K562 (cell line): ENCODE results near the gene TRPV5. TPM values are rescaled to one million over a fixed set of nuclear protein-coding genes. Genes with fewer than 3 reads are reported as not detected.

Experiments
- ATAC-seq: fragments of 200-7000 bp; cut with Tn5 transposase; 3 replicates; pipeline ENCODE4 v1.9.1; 2020; ENCODE audit warnings: moderate library complexity
- BruUV-seq: library from RNA; stranded (reverse); fragments of 400-500 nt; replicated peaks from 2 replicates; lab custom pipeline; 2021; lab: Mats Ljungman, UMichigan
- CTCF ChIA-PET: fragments of 300-600 bp; formaldehyde crosslinking; extraction: SDS; loops from one replicate; lab custom pipeline; 2021; ENCODE audit warnings: low intra/inter-chr PET ratio; lab: Yijun Ruan, JAX
- POLR2A ChIA-PET: fragments of 300-600, 350-650 bp; sonication (Branson Sonifier 250); formaldehyde crosslinking; extraction: SDS; loops from one replicate; lab custom pipeline; 2021; ENCODE audit warnings: antibody characterized with exemption, inconsistent platforms; lab: Yijun Ruan, JAX
- DNase-seq, 4 experiments: peaks; one replicate each; pipeline versions ENCODE4 v3.0.0 to v3.0.0-alpha.2; 2011 to 2018; ENCODE audit warnings: low spot score in 3 of 4, mixed read lengths in 3 of 4; ENCODE audit errors: extremely low read depth in 1 of 4
- FAIRE-seq: peaks from 2 replicates; lab custom pipeline; 2011; peaks lifted over from hg19 to GRCh38; lab: Jason Lieb, UNC
- H2AFZ ChIP-seq: 2 replicates; pipeline ENCODE4 v1.6.0; 2011; ENCODE audit warnings: low read depth, low read length, control low read depth, inconsistent platforms
- H3K27ac ChIP-seq: fragments of 200-600 bp; 3 replicates; pipeline ENCODE4 v1.8.0; 2011; ENCODE audit warnings: low read depth, mild to moderate bottlenecking, control low read depth, inconsistent platforms, low read length, moderate library complexity, mixed read lengths; ENCODE audit errors: extremely low read depth
- H3K27me3 ChIP-seq, 2 experiments: fragments of 300-600 bp in 1 of 2; 2 replicates in 1 of 2; 3 replicates in 1 of 2; pipeline versions ENCODE4 v1.6.0 to v1.8.0; 2011; ENCODE audit warnings: inconsistent platforms in 2 of 2, low read length in 2 of 2, mild to moderate bottlenecking in 1 of 2, mixed read lengths in 1 of 2, moderate library complexity in 1 of 2; ENCODE audit not compliant: control insufficient read depth in 2 of 2, insufficient read depth in 2 of 2
- H3K36me3 ChIP-seq: fragments of 300-600 bp; 3 replicates; pipeline ENCODE4 v1.8.0; 2011; ENCODE audit warnings: mild to moderate bottlenecking, low read length, inconsistent platforms; ENCODE audit not compliant: control insufficient read depth, insufficient read depth
- H3K4me1 ChIP-seq, 2 experiments: fragments of 200-600 bp in 1 of 2; replicated peaks in 1 of 2; 2 replicates in 1 of 2; 3 replicates in 1 of 2; pipeline versions ENCODE4 v1.5.1 to v1.8.0; 2011; ENCODE audit warnings: inconsistent platforms in 2 of 2, low read length in 2 of 2, mild to moderate bottlenecking in 1 of 2, mixed read lengths in 1 of 2, moderate library complexity in 1 of 2; ENCODE audit not compliant: control insufficient read depth in 2 of 2, insufficient read depth in 2 of 2
- H3K4me2 ChIP-seq: 2 replicates; pipeline ENCODE4 v1.6.1; 2011; ENCODE audit warnings: low read length, control low read depth, inconsistent platforms, mixed read lengths; ENCODE audit not compliant: insufficient read depth
- H3K4me3 ChIP-seq: fragments of 200-600 bp; sonication (generic), shearing (Covaris generic); 2 replicates; pipeline ENCODE4 v1.5.1; 2016; ENCODE audit warnings: control low read depth, inconsistent platforms
- H3K79me2 ChIP-seq: fragments of 200-600 bp; 3 replicates; pipeline ENCODE4 v1.8.0; 2011; ENCODE audit warnings: low read length, inconsistent platforms; ENCODE audit not compliant: control insufficient read depth, insufficient read depth
- H3K9ac ChIP-seq, 2 experiments: 2 replicates each; pipeline versions ENCODE4 v1.6.0 to v1.6.1; 2011; ENCODE audit warnings: low read depth in 2 of 2, low read length in 2 of 2, control low read depth in 1 of 2, inconsistent platforms in 1 of 2, mild to moderate bottlenecking in 1 of 2, mixed read lengths in 1 of 2; ENCODE audit not compliant: insufficient read depth in 1 of 2
- H3K9me1 ChIP-seq: one replicate; pipeline ENCODE4 v1.6.0; 2011; ENCODE audit warnings: inconsistent platforms, mild to moderate bottlenecking, low read length, moderate library complexity; ENCODE audit not compliant: control insufficient read depth, insufficient read depth
- H3K9me3 ChIP-seq: replicated peaks from 2 replicates; pipeline ENCODE4 v1.5.1; 2011; ENCODE audit warnings: low read depth, low read length, inconsistent platforms; ENCODE audit not compliant: control insufficient read depth, insufficient read depth
- H4K20me1 ChIP-seq: replicated peaks from 2 replicates; pipeline ENCODE4 v1.6.1; 2011; ENCODE audit warnings: low read length, inconsistent platforms, mixed read lengths; ENCODE audit not compliant: control insufficient read depth, insufficient read depth
- AFF4 ChIP-seq: sonication (generic); formaldehyde crosslinking; IDR thresholded peaks from 2 replicates; pipeline ENCODE4 v1.8.0; 2023; ENCODE audit warnings: mild to moderate bottlenecking, missing genetic modification reagents
- ATF1 ChIP-seq, 2 experiments: fragments of 450-650 bp in 1 of 2; IDR thresholded peaks; 2 replicates each; pipeline ENCODE4 v1.6.1; 2016; ENCODE audit warnings: missing compliant biosample characterization in 1 of 2, missing genetic modification characterization in 1 of 2
- DEAF1 ChIP-seq: fragments of 450-650 bp; formaldehyde crosslinking; IDR thresholded peaks from 2 replicates; pipeline ENCODE4 v1.4.0; 2020; ENCODE audit warnings: mild to moderate bottlenecking, moderate library complexity
- POU5F1 ChIP-seq: fragments of 150-350 bp; IDR thresholded peaks from 2 replicates; pipeline ENCODE4 v1.6.1; 2014; ENCODE audit warnings: borderline replicate concordance, low read length, low read depth, mild to moderate bottlenecking; ENCODE audit not compliant: partially characterized antibody
- RAD51 ChIP-seq: fragments of 450-650 bp; IDR thresholded peaks from 2 replicates; pipeline ENCODE4 v1.7.1; 2016; ENCODE audit warnings: low read depth, mild to moderate bottlenecking, borderline replicate concordance
- RBM14 ChIP-seq: fragments of 200-400 bp; formaldehyde crosslinking; IDR thresholded peaks from 2 replicates; pipeline ENCODE4 v1.6.1; 2018; ENCODE audit warnings: low read depth, mild to moderate bottlenecking, low read length, moderate library complexity, borderline replicate concordance; ENCODE audit not compliant: insufficient read depth
- SNIP1 ChIP-seq: fragments of 450-650 bp; IDR thresholded peaks from 2 replicates; pipeline ENCODE4 v1.7.1; 2017; ENCODE audit warnings: low read depth, mild to moderate bottlenecking
- ZFP91 ChIP-seq: sonication (generic); formaldehyde crosslinking; IDR thresholded peaks from 2 replicates; pipeline ENCODE4 v1.8.0; 2022; ENCODE audit warnings: mild to moderate bottlenecking, missing genetic modification reagents
- ZNF134 ChIP-seq: fragments of 250-450 bp; sonication (Bioruptor Pico); conservative IDR thresholded peaks from 2 replicates; pipeline ENCODE4 v1.4.0; 2020
- ZNF644 ChIP-seq: fragments of 200-800 bp; sonication (Bioruptor generic); IDR thresholded peaks from 2 replicates; pipeline ENCODE4 v1.6.1; 2016; ENCODE audit warnings: low read depth, missing genetic modification characterization, missing compliant biosample characterization
- WGBS: fragments of 100-300 bp; shearing (Covaris generic); methylation state at CpG from one replicate; pipeline ENCODE4 v1.1.6; 2016; ENCODE audit warnings: low coverage, mixed read lengths; ENCODE audit not compliant: insufficient coverage; ENCODE audit errors: missing lambda C conversion rate; 5-methylcytosine and 5-hydroxymethylcytosine counted together
- in situ Hi-C: fragments of 300-500 bp; cut with MboI; formaldehyde crosslinking; loops from 4 replicates; pipeline ENCODE4 v1.15.0; 2018; ENCODE audit warnings: inconsistent platforms, mixed read lengths
- intact Hi-C: fragments of 100-400 bp; cut with micrococcal nuclease; formaldehyde crosslinking; loops from 2 replicates; pipeline ENCODE4 v1.14.2; 2022
- polyA plus RNA-seq, 8 experiments: library from polyadenylated mRNA; depleted of rRNA in 4 of 8; stranded (reverse) in 5 of 8; unstranded in 3 of 8; fragments of >200 nt; fragmentation: Nextera tagmentation in 2 of 8; fragmentation: Illumina TruSeq in 1 of 8; extraction: Ambion mirVana in 2 of 8; extraction: Trizol in 1 of 8; gene quantifications; 2 replicates each; pipeline versions ENCODE4 v1.2.1 to v1.2.3, GENCODE V29; 2011 to 2014; ENCODE audit warnings: inconsistent platforms in 1 of 8, missing spikeins in 1 of 8
- total RNA-seq, 7 experiments: library from RNA; depleted of rRNA in 6 of 7; stranded (reverse); fragments of >200 nt in 6 of 7; fragmentation: Illumina TruSeq in 2 of 7; extraction: Trizol in 2 of 7; gene quantifications; 2 replicates each; pipeline versions ENCODE4 v1.2.1 to v1.2.3, GENCODE V29; 2011 to 2021; ENCODE audit warnings: low replicate concordance in 1 of 7

TRPV5 gene
- total and polyA plus RNA-seq, 9 of the 15 experiments (the other 6 are each of a cell fraction or from before 2014, with no cell fraction given): not detected

- in situ Hi-C loops: no loop called here
- H3K9ac ChIP-seq: no peak overlapping the region
- FAIRE-seq (no peak), ATAC-seq (no peak)
- no peak overlapping the region for H3K4me2 ChIP-seq
- no peaks in the 10 kb centered on the region for H3K9me3 ChIP-seq
- intact Hi-C loops: no loop called here
- H3K4me1 ChIP-seq: no peaks in the 10 kb centered on the region
- H4K20me1 ChIP-seq: no peaks in the 10 kb centered on the region
- H3K27me3 ChIP-seq: peaks cover 10 to 44% of the 10 kb centered on the region in 2 experiments; a peak in 4 of 5 replicates
- no peaks in the 10 kb centered on the region for H3K9me1 ChIP-seq
- TF ChIP-seq SNIP1 (no peak), AFF4 (CRISPR knock-in tag) (no peak), ZNF644 (no peak), ZFP91 (no peak), RBM14 (no peak), ZNF134 (CRISPR knock-in tag) (no peak), POU5F1 (no peak), RAD51 (no peak), DEAF1 (CRISPR knock-in tag) (no peak), ATF1 (CRISPR knock-in tag; IDR thresholded peaks at IDR 0.05) (no peak), ATF1 (tag; IDR thresholded peaks at IDR 0.05) (no peak)
- TF ChIP-seq, all 486 proteins: peak for 0
- H3K27ac ChIP-seq: no peak overlapping the region
- no peaks in the 10 kb centered on the region for H3K79me2 ChIP-seq
- 0% methylated on average over 3 of the region's 3 CpGs for WGBS
- ChIA-PET POLR2A (no interaction called here), CTCF (interaction anchor here (1.2 kb wide), 1 partner anchor 94 kb away, joined by 4 read pairs; no protein-coding TSS in a partner anchor)
- no TSS peak for BruUV-seq
- H3K4me3 ChIP-seq: no peak overlapping the region
- no peak for DNase-seq
- no peak overlapping the region for H2AFZ ChIP-seq
- H3K36me3 ChIP-seq: no peaks in the 10 kb centered on the region
These were observed 16.1 kb downstream of the TRPV5 start for GRCh38 chr7:142917447-142917846.
